GM12878 (cell line): Measurements from ENCODE around the gene MLN. TPM values are rescaled to one million over a fixed set of nuclear protein-coding genes. Genes with fewer than 3 reads are reported as not detected.

Source experiments
- ATAC-seq: fragments of 200-7000 bp; cut with Tn5 transposase; 3 replicates; pipeline ENCODE4 v1.9.1; 2020; ENCODE audit warnings: mild to moderate bottlenecking, moderate library complexity
- BruUV-seq: library from RNA; stranded (reverse); fragments of 400-500 nt; replicated peaks from 2 replicates; lab custom pipeline; 2021; lab: Mats Ljungman, UMichigan
- CTCF ChIA-PET: fragments of 300-600 bp; sonication (Branson Sonifier 250); formaldehyde crosslinking; extraction: SDS; loops from one replicate; lab custom pipeline; 2021; ENCODE audit warnings: inconsistent platforms; lab: Yijun Ruan, JAX
- POLR2A ChIA-PET: fragments of 350-600 bp; formaldehyde crosslinking; extraction: SDS; loops from one replicate; lab custom pipeline; 2021; ENCODE audit warnings: inconsistent platforms; lab: Charles Lee
- RAD21 ChIA-PET: fragments of 300-600 bp; sonication (Branson Sonifier 250); formaldehyde crosslinking; loops from one replicate; lab custom pipeline; 2023; ENCODE audit warnings: antibody characterized with exemption; ENCODE audit not compliant: unreplicated experiment; lab: Charles Lee
- SMC1A ChIA-PET: fragments of 300-600 bp; sonication (Branson Sonifier 250); formaldehyde crosslinking; loops from one replicate; lab custom pipeline; 2023; ENCODE audit not compliant: unreplicated experiment, uncharacterized antibody; lab: Charles Lee
- DNase-seq: peaks from one replicate; pipeline ENCODE4 v3.0.0-alpha.2; 2011; ENCODE audit warnings: low read depth, low spot score
- FAIRE-seq: peaks from 3 replicates; lab custom pipeline; 2011; peaks lifted over from hg19 to GRCh38; lab: Jason Lieb, UNC
- H2AFZ ChIP-seq: 2 replicates; pipeline ENCODE4 v1.6.0; 2011; ENCODE audit warnings: low read depth, low read length, control low read depth; ENCODE audit not compliant: control insufficient read depth
- H3K27ac ChIP-seq: 2 replicates; pipeline ENCODE4 v1.5.1; 2011; ENCODE audit warnings: control low read depth; ENCODE audit not compliant: control insufficient read depth, insufficient read depth
- H3K27me3 ChIP-seq, 2 experiments: replicated peaks in 1 of 2; 2 replicates each; pipeline versions ENCODE4 v1.6.0 to v1.6.1; 2011; ENCODE audit warnings: low read length in 1 of 2; ENCODE audit not compliant: control insufficient read depth in 2 of 2, insufficient read depth in 2 of 2
- H3K36me3 ChIP-seq, 2 experiments: 2 replicates each; pipeline ENCODE4 v1.5.1; 2011; ENCODE audit warnings: low read length in 1 of 2; ENCODE audit not compliant: control insufficient read depth in 2 of 2, insufficient read depth in 2 of 2
- H3K4me1 ChIP-seq: 2 replicates; pipeline ENCODE4 v1.6.1; 2011; ENCODE audit warnings: mild to moderate bottlenecking, low read length, moderate library complexity, mixed read lengths; ENCODE audit not compliant: control insufficient read depth, insufficient read depth
- H3K4me2 ChIP-seq: 2 replicates; pipeline ENCODE4 v1.6.0; 2011; ENCODE audit warnings: control low read depth; ENCODE audit not compliant: control insufficient read depth, insufficient read depth
- H3K4me3 ChIP-seq: fragments of 200-600 bp; sonication (generic); 2 replicates; pipeline ENCODE4 v1.5.1; 2016
- H3K79me2 ChIP-seq: 2 replicates; pipeline ENCODE4 v1.6.0; 2011; ENCODE audit warnings: low read length; ENCODE audit not compliant: control insufficient read depth, insufficient read depth
- H3K9ac ChIP-seq: 2 replicates; pipeline ENCODE4 v1.8.0; 2011; ENCODE audit warnings: low read length, control low read depth, mixed read lengths; ENCODE audit not compliant: control insufficient read depth, insufficient read depth
- H3K9me3 ChIP-seq: replicated peaks from 3 replicates; pipeline ENCODE4 v1.5.1; 2011; ENCODE audit warnings: mild to moderate bottlenecking, low read length; ENCODE audit not compliant: control insufficient read depth, insufficient read depth
- H4K20me1 ChIP-seq: 2 replicates; pipeline ENCODE4 v1.6.0; 2011; ENCODE audit not compliant: control insufficient read depth, insufficient read depth
- ATF2 ChIP-seq: IDR thresholded peaks from 2 replicates; pipeline ENCODE4 v1.6.1; 2012; ENCODE audit warnings: low read length, inconsistent platforms
- BACH1 ChIP-seq: fragments of 450-650 bp; IDR thresholded peaks from 2 replicates; pipeline ENCODE4 v1.6.1; 2017; ENCODE audit warnings: mild to moderate bottlenecking, borderline replicate concordance
- BCL11A ChIP-seq: IDR thresholded peaks from 2 replicates; pipeline ENCODE4 v1.6.1; 2011; ENCODE audit warnings: low read depth, low read length
- CBX3 ChIP-seq: fragments of 200-600 bp; sonication (generic); IDR thresholded peaks from 2 replicates; pipeline ENCODE4 v1.6.1; 2016; ENCODE audit warnings: low read depth, borderline replicate concordance
- GATAD2B ChIP-seq: fragments of 450-650 bp; conservative IDR thresholded peaks from 2 replicates; pipeline ENCODE4 v1.6.1; 2017; ENCODE audit warnings: low read depth, mild to moderate bottlenecking, moderate library complexity
- KDM1A ChIP-seq: fragments of 200-600 bp; sonication (generic); IDR thresholded peaks from 2 replicates; pipeline ENCODE4 v1.6.1; 2016; ENCODE audit warnings: borderline replicate concordance
- MLLT1 ChIP-seq: fragments of 450-650 bp; IDR thresholded peaks from 2 replicates; pipeline ENCODE4 v1.6.1; 2016; ENCODE audit warnings: mild to moderate bottlenecking
- NFXL1 ChIP-seq: fragments of 450-650 bp; IDR thresholded peaks from 2 replicates; pipeline ENCODE4 v1.6.1; 2017; ENCODE audit warnings: antibody characterized with exemption, mild to moderate bottlenecking, borderline replicate concordance
- SMAD1 ChIP-seq: fragments of 450-650 bp; IDR thresholded peaks from 2 replicates; pipeline ENCODE4 v1.6.1; 2018; ENCODE audit warnings: mild to moderate bottlenecking, low read depth; ENCODE audit not compliant: partially characterized antibody
- SP1 ChIP-seq: IDR thresholded peaks from one replicate; pipeline ENCODE4 v1.6.1; 2011; ENCODE audit warnings: low read depth, low read length
- STAT1 ChIP-seq: fragments of 450-650 bp; conservative IDR thresholded peaks from 2 replicates; pipeline ENCODE4 v1.6.1; 2014; ENCODE audit warnings: antibody characterized with exemption, mild to moderate bottlenecking
- YBX1 ChIP-seq: fragments of 450-650 bp; IDR thresholded peaks from 2 replicates; pipeline ENCODE4 v1.6.1; 2016; ENCODE audit warnings: antibody characterized with exemption
- ZNF217 ChIP-seq: fragments of 450-650 bp; IDR thresholded peaks from 2 replicates; pipeline ENCODE4 v1.6.1; 2017; ENCODE audit warnings: antibody characterized with exemption, mild to moderate bottlenecking
- ZNF274 ChIP-seq: IDR thresholded peaks from one replicate; pipeline ENCODE4 v1.8.0; 2011; ENCODE audit not compliant: insufficient read length, insufficient read depth
- ZSCAN29 ChIP-seq: fragments of 450-650 bp; IDR thresholded peaks from 2 replicates; pipeline ENCODE4 v1.6.1; 2017; ENCODE audit warnings: mild to moderate bottlenecking, moderate library complexity
- WGBS: methylation state at CpG from one replicate; pipeline ENCODE4 v1.1.6; 2016; ENCODE audit warnings: low lambda C conversion rate; ENCODE audit not compliant: insufficient replicate concordance, insufficient coverage; ENCODE audit errors: missing lambda C conversion rate; 5-methylcytosine and 5-hydroxymethylcytosine counted together
- in situ Hi-C: fragments of 300-500 bp; cut with MboI; formaldehyde crosslinking; loops from 9 replicates; pipeline ENCODE4 v1.14.3; 2018; ENCODE audit warnings: mixed read lengths
- intact Hi-C: fragments of 100-400 bp; cut with micrococcal nuclease; formaldehyde crosslinking; loops from one replicate; pipeline ENCODE4 v1.14.2; 2022; ENCODE audit not compliant: unreplicated experiment
- polyA plus RNA-seq, 11 experiments: library from polyadenylated mRNA; depleted of rRNA in 4 of 11; unstranded in 6 of 11; stranded (reverse) in 5 of 11; fragments of >200 nt; fragmentation: Nextera tagmentation in 4 of 11; fragmentation: Illumina TruSeq in 1 of 11; extraction: Ambion mirVana in 4 of 11; extraction: Trizol in 1 of 11; gene quantifications; 1 replicate in 1 of 11; 2 replicates in 10 of 11; pipeline versions ENCODE4 v1.2.1 to v1.2.3, GENCODE V29; 2011 to 2016; ENCODE audit warnings: inconsistent platforms in 2 of 11, missing spikeins in 2 of 11, low read depth in 1 of 11
- total RNA-seq, 4 experiments: library from RNA; depleted of rRNA in 3 of 4; stranded (reverse); fragments of >200 nt in 3 of 4; fragmentation: Illumina TruSeq in 1 of 4; extraction: Trizol in 1 of 4; gene quantifications; 2 replicates each; pipeline versions ENCODE4 v1.2.1 to v1.2.3, GENCODE V29; 2013 to 2021
- TF ChIP-seq, protein P1 (sequence below): fragments of 450-650 bp; IDR thresholded peaks from 2 replicates; pipeline ENCODE4 v1.6.1; 2014; ENCODE audit warnings: mild to moderate bottlenecking

The MLN gene
- total and polyA plus RNA-seq, 10 of the 15 experiments (the other 5 are each of a cell fraction or from before 2014, with no cell fraction given), result not detected

DNA sequence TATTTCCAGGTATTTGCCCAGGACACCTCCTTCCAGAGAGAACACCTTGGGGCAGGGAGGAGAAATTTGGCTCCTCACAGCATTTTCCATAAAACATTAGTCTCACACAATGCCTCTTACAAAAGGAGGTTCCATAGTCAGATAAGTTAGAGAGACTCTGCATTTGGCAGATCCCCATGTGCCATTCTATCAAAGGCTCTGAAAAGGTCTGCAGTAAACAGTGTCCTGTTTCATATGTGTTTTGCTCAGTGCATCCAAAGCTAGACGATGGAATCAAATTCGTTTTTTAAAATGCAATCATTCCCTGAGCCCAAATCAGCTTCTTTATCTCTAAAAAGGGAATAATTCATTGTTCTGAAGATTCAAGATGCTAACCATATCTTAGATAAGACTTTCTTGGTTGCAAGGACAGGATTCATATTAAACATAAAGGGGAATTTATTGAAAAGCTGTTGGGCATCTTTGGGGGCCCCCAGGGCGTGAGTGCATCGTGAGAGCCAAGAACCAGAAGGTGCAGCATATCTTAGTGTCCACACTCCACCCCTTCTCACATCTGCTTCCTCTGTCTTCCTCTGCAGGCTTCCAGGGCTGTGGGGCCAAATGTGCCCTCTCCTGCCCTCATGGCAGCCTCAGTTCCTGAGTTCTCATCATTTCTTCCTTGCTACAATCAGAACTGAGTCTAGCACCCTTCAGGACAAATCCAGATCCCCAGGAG, 41.4 kb upstream of the MLN start (continued):
- TF ChIP-seq SP1 (no peak), BCL11A (no peak), BACH1 (no peak)

DNA sequence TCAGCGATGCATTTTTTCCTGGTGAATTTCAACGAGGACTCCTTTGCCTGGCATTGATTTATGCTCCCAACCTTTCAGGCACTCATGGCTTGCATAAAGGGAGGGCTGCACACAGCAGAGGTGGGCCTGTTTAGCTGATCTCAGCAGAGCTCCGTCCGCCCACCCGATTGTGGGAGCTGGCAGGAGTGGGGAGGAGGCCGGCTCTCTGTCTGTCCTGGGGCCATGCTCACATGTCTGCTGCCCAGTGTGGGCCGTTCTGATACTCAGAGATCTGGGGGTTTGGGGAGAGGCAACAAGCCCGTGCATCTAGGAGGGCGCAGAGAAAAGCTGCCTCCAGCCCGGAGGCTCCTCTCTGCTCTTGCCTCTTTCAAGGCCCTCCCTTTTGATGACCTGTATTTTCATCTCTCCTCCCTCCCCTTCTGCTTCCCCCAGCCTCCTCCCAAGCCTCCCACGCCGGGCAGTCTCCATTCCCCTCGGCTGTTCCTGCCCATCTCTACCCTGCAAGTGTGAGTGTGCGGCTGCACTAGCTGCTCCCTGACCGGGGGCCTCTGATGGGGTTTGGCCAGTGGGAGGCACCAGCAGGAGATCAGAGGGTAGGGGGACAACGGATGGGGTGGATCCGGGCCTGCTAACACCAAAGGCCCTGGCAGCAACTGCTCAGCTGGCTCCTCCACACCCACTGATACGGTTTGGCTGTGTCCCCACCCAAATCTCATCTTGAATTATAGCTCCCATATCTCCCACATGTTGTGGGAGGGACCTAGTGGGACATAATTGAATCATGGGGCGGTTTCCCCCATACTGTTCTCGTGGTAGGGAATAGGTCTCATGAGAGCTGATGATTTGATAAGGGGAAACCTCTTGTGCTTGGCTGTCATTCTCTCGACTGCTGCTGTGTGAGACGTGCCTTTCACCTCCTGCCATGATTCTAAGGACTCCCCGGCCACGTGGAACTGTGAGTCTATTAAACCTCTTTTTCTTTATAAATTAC, 39.6 kb upstream of the MLN start:
- 63% methylated on average over 18 of the region's 24 CpGs for WGBS
- DNase-seq, result no peak
- no peaks in the 10 kb centered on the region for H4K20me1 ChIP-seq
- in situ Hi-C loops (no loop called here), intact Hi-C loops (no loop called here)
- H3K4me3 ChIP-seq, result no peak overlapping the region
- BruUV-seq, result no TSS peak
- FAIRE-seq, result no peak
- no peak overlapping the region for H3K4me2 ChIP-seq
- no peak for ATAC-seq
- no peak overlapping the region for H3K27ac ChIP-seq
- no peak overlapping the region for H3K9ac ChIP-seq
- TF ChIP-seq ZNF274 (no peak), GATAD2B (no peak), NFXL1 (no peak), CBX3 (no peak), MLLT1 (no peak), SMAD1 (no peak), BCL11A (no peak), ATF2 (no peak), YBX1 (no peak), ZSCAN29 (no peak), ZNF217 (no peak), STAT1 (no peak), KDM1A (no peak)
- TF ChIP-seq, protein P1, sequence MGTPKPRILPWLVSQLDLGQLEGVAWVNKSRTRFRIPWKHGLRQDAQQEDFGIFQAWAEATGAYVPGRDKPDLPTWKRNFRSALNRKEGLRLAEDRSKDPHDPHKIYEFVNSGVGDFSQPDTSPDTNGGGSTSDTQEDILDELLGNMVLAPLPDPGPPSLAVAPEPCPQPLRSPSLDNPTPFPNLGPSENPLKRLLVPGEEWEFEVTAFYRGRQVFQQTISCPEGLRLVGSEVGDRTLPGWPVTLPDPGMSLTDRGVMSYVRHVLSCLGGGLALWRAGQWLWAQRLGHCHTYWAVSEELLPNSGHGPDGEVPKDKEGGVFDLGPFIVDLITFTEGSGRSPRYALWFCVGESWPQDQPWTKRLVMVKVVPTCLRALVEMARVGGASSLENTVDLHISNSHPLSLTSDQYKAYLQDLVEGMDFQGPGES, result no peak
- no peaks in the 10 kb centered on the region for H3K9me3 ChIP-seq
- no peaks in the 10 kb centered on the region; a peak in 3 of 4 replicates for H3K27me3 ChIP-seq
- H2AFZ ChIP-seq, result no peak overlapping the region
- POLR2A ChIA-PET, result no interaction called here
- no peaks in the 10 kb centered on the region for H3K79me2 ChIP-seq
- H3K36me3 ChIP-seq, result no peaks in the 10 kb centered on the region
- H3K4me1 ChIP-seq, result peaks cover 14% of the 10 kb centered on the region
- RAD21 ChIA-PET, result no interaction called here
- CTCF ChIA-PET, result no interaction called here
- SMC1A ChIA-PET, result no interaction called here
